Fibroblast of villous mesenchyme (primary cell): ENCODE data around the gene UNC5A. TPM values are rescaled to one million over a fixed set of nuclear protein-coding genes. Genes with fewer than 3 reads are reported as not detected.

Experiments used
- DNase-seq: peaks from one replicate; pipeline ENCODE4 v3.0.0-alpha.2; 2010; ENCODE audit warnings: low read depth
- H3K4me3 ChIP-seq: 2 replicates; pipeline ENCODE4 v1.5.1; 2011; ENCODE audit warnings: low read depth, mild to moderate bottlenecking, low read length
- total RNA-seq: library from RNA; depleted of rRNA; stranded (reverse); fragments of >200 nt; gene quantifications from 2 replicates; pipeline ENCODE4 v1.2.3, GENCODE V29; 2012
- TF ChIP-seq, protein P1 (sequence below): IDR thresholded peaks from 2 replicates; pipeline ENCODE4 v1.5.1; 2012; ENCODE audit warnings: low read depth, mild to moderate bottlenecking, low read length; ENCODE audit not compliant: insufficient read depth

The UNC5A gene
- total RNA-seq, 1 donor = not detected

DNA sequence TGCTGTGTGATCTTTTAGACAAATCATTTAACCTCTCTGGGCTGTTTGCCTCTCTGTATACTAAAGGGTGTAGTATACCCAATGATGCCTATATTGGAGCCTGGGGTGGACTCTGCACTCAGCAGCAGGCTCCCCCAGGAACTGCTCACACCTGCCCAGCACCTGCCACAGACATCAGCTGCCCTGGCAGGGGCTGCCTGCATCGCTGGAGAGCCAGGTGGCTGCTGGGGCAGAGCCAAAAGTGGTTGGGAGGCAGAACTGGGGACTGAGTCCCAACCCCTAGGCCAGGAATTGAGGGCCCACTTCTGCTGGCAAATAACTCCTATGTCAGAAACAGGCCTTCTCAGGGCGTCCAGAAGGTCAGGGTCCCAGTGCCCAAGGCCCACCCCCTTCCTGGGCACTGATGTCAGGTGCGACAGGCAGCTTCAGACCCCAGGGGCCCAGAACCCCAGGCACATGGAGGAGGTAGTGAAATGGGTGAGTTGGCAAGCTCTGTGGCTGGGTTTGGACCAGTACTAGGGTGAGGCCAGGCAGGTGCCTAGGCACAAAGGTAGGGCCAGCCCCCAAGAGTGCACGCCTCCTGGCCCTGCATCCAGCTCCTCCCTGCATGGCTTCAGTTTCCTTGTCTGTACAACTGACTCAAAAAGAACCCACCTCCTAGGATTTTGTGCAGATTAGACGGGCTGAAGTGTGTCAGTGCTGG, 5.8 kb downstream of the UNC5A start:
- TF ChIP-seq, protein P1, sequence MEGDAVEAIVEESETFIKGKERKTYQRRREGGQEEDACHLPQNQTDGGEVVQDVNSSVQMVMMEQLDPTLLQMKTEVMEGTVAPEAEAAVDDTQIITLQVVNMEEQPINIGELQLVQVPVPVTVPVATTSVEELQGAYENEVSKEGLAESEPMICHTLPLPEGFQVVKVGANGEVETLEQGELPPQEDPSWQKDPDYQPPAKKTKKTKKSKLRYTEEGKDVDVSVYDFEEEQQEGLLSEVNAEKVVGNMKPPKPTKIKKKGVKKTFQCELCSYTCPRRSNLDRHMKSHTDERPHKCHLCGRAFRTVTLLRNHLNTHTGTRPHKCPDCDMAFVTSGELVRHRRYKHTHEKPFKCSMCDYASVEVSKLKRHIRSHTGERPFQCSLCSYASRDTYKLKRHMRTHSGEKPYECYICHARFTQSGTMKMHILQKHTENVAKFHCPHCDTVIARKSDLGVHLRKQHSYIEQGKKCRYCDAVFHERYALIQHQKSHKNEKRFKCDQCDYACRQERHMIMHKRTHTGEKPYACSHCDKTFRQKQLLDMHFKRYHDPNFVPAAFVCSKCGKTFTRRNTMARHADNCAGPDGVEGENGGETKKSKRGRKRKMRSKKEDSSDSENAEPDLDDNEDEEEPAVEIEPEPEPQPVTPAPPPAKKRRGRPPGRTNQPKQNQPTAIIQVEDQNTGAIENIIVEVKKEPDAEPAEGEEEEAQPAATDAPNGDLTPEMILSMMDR = no peak
- H3K4me3 ChIP-seq = no peak overlapping the region
- DNase-seq = no peak

DNA sequence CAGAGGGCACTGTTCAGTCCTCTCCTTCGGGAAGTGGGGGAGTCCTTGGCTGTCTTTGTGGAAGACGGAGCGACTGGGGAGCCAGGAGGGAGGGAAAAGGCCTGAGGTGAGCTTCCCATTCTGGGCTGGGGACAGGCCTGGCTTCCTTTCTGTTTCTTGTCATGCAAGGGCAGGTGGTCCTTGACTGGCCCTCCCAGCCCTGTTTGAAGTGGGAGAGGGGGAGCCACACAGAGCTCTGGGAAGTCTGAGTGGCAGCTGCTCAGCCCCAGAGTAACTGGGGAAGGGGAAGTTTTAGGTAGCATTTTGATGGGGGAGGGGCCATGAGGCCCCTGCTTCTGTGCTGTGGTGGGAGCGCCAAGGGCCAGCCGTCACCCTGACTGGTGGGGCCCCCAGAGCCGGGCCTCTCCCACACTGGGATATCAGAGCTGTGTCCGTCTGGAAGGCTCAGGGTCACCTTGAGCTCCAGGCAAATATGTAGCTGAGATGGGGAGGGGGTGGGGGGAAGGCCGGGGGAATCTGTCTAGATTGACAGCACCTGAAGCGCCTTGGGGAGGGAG, 6.5 kb downstream of the UNC5A start:
- no peak for DNase-seq
- TF ChIP-seq, protein P1 = no peak
- H3K4me3 ChIP-seq = no peak overlapping the region

DNA sequence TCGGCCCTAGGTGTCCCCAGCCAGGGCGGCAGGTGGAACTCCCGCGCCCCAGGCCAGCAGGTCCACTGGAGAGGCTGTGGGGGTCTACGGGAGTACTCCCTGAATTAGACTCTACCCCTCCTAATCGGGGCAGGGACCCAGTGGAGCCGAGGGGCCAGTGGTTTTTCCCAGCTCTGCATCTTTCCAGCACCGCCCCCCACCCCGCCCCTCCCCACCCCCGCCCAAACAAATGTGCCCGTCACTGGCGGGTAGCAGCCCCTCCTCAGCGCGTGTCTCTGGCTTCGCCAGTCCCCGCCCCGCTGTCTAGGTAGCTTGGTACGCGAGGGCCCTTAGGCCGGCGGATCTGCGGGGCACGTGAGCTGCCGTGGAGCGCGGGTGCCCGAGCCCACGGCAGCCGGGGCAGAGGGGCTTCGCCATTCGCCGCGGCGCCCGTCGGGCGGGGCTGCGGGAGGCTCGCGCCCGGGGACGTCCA, 7.0 kb downstream of the UNC5A start:
- TF ChIP-seq, protein P1 = no peak
- H3K4me3 ChIP-seq = no peak overlapping the region

DNA sequence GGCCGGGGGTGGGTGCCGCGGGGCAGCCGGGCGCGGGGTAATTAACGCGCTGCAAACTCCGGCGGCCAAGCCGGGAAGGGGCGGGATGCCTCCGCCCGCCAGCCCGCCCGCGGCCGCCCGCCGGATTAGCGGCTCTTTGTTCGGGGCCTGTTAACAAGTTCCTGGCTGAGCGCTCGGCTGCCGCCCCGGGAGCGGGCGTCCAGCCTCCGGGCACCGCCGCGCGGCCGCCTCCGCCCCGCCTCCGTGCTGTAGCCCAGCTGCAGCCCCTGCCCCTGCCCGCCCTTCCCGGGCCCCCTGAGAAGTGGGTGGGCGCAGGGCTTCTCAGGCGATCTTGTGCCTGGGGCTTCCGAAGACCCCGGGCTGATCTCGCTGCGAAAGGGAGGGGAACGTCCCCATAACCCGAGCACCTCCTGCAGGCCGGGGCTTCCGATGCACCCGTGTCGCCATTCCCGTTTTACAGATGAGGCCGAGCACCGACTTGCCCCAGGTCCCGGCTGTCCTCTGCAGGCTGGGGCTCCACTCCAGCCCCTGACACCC, 7.5 kb downstream of the UNC5A start:
- TF ChIP-seq, protein P1 = peak; percentile 34
- peak; percentile 8 for DNase-seq
- peak overlapping the region; percentile 42 for H3K4me3 ChIP-seq

More for the DNA sequence above, 7.0 kb downstream of the UNC5A start:
- no peak for DNase-seq

DNA sequence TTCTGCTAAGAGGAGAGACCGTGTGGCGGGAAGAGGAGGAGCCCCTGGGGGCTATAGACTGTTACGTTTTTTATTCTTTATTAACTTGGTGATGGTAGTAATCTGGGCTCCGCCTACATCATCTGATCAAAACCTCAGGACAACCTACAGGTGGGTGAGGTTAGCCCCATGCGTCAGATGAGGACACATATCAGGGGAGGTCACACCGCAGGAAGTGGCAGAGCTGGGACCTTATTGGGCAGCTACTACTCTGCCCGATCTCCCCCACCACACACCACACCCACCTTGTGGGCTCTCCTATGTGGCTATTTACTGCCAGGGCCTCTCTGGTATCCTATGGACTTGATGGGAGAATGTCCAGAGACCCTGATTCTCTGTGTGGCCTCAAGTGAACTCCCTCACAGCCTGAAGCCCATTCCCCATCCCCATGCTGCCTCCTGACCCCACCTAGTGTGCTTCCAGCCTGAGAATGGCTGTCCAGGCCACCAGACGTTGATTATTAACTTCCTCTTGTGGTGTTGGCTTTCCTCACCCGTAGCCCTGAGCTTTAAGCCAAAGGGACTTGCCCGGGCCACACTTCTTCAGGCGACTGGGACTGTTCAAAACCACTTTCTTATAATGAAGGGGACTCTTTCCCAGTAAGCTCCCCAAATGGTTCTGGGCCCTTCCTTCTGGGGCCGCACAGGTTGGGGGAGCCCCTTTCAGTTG, 8.2 kb downstream of the UNC5A start:
- no peak for DNase-seq

DNA sequence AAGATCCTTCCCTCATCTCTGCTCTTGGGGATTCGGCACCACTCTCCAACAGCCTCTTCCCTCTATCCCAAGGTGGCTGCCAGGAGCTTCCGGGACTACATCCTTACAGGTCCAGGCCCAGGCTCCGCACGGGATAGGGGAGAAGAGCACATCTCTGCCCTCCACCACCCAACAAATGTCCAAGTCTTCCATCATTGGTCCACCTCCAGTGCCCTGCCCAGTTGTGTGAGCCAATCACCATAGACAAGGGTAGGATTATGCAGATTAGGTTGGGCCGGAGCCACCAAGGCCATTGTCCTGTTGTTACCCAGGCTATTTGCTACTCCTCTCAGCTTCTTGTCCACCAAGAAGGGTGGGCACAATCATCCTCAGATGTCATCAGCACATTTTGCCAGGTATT, 9.1 kb downstream of the UNC5A start:
- DNase-seq = no peak

More for the DNA sequence above, 8.2 kb downstream of the UNC5A start:
- TF ChIP-seq, protein P1 = peak; percentile 1
- no peak overlapping the region for H3K4me3 ChIP-seq

More for the DNA sequence above, 9.1 kb downstream of the UNC5A start:
- TF ChIP-seq, protein P1 = no peak
- no peak overlapping the region for H3K4me3 ChIP-seq
